Measurements from ENCODE around the gene FAP.

Gene FAP

GRCh38 chr2:162252153-162252552, 8.9 kb upstream of the FAP start:
- no peak for TF ChIP-seq REST (IDR thresholded peaks at IDR 0.05; ENCODE audit: insufficient replicate concordance, low read depth)
- TF ChIP-seq POLR2AphosphoS5 (IDR thresholded peaks at IDR 0.05; ENCODE audit: low read depth) = no peak
- TF ChIP-seq GABPA (IDR thresholded peaks at IDR 0.05; ENCODE audit: low read depth) = no peak
- no peak for TF ChIP-seq SPI1 (IDR thresholded peaks at IDR 0.05; ENCODE audit: borderline replicate concordance, low read depth)
- TF ChIP-seq CTCF (IDR thresholded peaks at IDR 0.05; ENCODE audit: insufficient read depth, low read length) = no peak
- DNase-seq (ENCODE audit: low read depth in 1 of 2, low spot score in 1 of 2) = peak in 1 of 2 experiments; percentile 57
- H3K27me3 ChIP-seq (ENCODE audit: insufficient read depth, poor library complexity, severe bottlenecking) = no peaks in the 10 kb centered on the region
- H3K4me3 ChIP-seq (replicated peaks; ENCODE audit: insufficient read depth, low read length) = no peak overlapping the region
- H3K27ac ChIP-seq (replicated peaks) = peak overlapping the region; percentile 32; the same call in 1 of the 2 replicates

GRCh38 chr2:162245781-162246180, 2.5 kb upstream of the FAP start:
- no peak for DNase-seq (ENCODE audit: low read depth in 1 of 2, low spot score in 1 of 2)
- H3K27me3 ChIP-seq (ENCODE audit: insufficient read depth, poor library complexity, severe bottlenecking) = no peaks in the 10 kb centered on the region
- TF ChIP-seq POLR2AphosphoS5 (IDR thresholded peaks at IDR 0.05; ENCODE audit: low read depth) (no peak), SPI1 (IDR thresholded peaks at IDR 0.05; ENCODE audit: borderline replicate concordance, low read depth) (no peak), GABPA (IDR thresholded peaks at IDR 0.05; ENCODE audit: low read depth) (no peak), REST (IDR thresholded peaks at IDR 0.05; ENCODE audit: insufficient replicate concordance, low read depth) (no peak), CTCF (IDR thresholded peaks at IDR 0.05; ENCODE audit: insufficient read depth, low read length) (no peak)
- H3K4me3 ChIP-seq (replicated peaks; ENCODE audit: insufficient read depth, low read length) = no peak overlapping the region
- H3K27ac ChIP-seq (replicated peaks) = no peak overlapping the region

- Histone ChIP-seq H3K27ac (replicated peaks) (no peak overlapping the region), H3K4me3 (replicated peaks; ENCODE audit: insufficient read depth, low read length) (no peak overlapping the region), H3K27me3 (ENCODE audit: insufficient read depth, poor library complexity, severe bottlenecking) (no peaks in the 10 kb centered on the region)
- TF ChIP-seq POLR2AphosphoS5 (IDR thresholded peaks at IDR 0.05; ENCODE audit: low read depth) (no peak), SPI1 (IDR thresholded peaks at IDR 0.05; ENCODE audit: borderline replicate concordance, low read depth) (no peak), GABPA (IDR thresholded peaks at IDR 0.05; ENCODE audit: low read depth) (no peak), CTCF (IDR thresholded peaks at IDR 0.05; ENCODE audit: insufficient read depth, low read length) (no peak), REST (IDR thresholded peaks at IDR 0.05; ENCODE audit: insufficient replicate concordance, low read depth) (no peak)
- DNase-seq (ENCODE audit: low read depth in 1 of 2, low spot score in 1 of 2) = no peak
These were observed 1.8 kb upstream of the FAP start for GRCh38 chr2:162245061-162245460.

All from HL-60 (cell line).